MCF 10A (cell line): ENCODE measurements around the gene C1orf56. TPM values are rescaled to one million over a fixed set of nuclear protein-coding genes. Genes with fewer than 3 reads are reported as not detected.

ENCODE experiments used
- BruUV-seq: library from RNA; stranded (reverse); fragments of 400-500 nt; replicated peaks from 2 replicates; lab custom pipeline; 2021; lab: Mats Ljungman, UMichigan
- CTCF ChIA-PET: fragments of 300-600 bp; sonication (Branson Sonifier 250); formaldehyde crosslinking; extraction: SDS; loops from one replicate; lab custom pipeline; 2021; ENCODE audit warnings: antibody characterized with exemption, inconsistent platforms; lab: Yijun Ruan, JAX
- POLR2A ChIA-PET: fragments of 300-600, 350-650 bp; sonication (Branson Sonifier 250); formaldehyde crosslinking; extraction: SDS; loops from one replicate; lab custom pipeline; 2020; ENCODE audit warnings: antibody characterized with exemption, inconsistent platforms; lab: Yijun Ruan, JAX
- DNase-seq: peaks from one replicate; pipeline ENCODE4 v3.0.0-alpha.2; 2018; ENCODE audit not compliant: unreplicated experiment
- H3K27ac Mint-ChIP-seq: one replicate; pipeline ENCODE4 v1.8.0; 2022; ENCODE audit warnings: mild to moderate bottlenecking, low read depth, mixed read lengths; ENCODE audit not compliant: unreplicated experiment
- H3K27me3 Mint-ChIP-seq: one replicate; pipeline ENCODE4 v1.8.0; 2022; ENCODE audit warnings: mixed read lengths; ENCODE audit not compliant: insufficient read depth, unreplicated experiment
- H3K36me3 Mint-ChIP-seq: one replicate; pipeline ENCODE4 v1.8.0; 2022; ENCODE audit warnings: mild to moderate bottlenecking, moderate library complexity, mixed read lengths; ENCODE audit not compliant: insufficient read depth, unreplicated experiment
- H3K4me1 Mint-ChIP-seq: one replicate; pipeline ENCODE4 v1.8.0; 2022; ENCODE audit warnings: mixed read lengths; ENCODE audit not compliant: insufficient read depth, unreplicated experiment
- H3K4me3 Mint-ChIP-seq: one replicate; pipeline ENCODE4 v1.8.0; 2022; ENCODE audit warnings: mild to moderate bottlenecking, moderate library complexity, mixed read lengths; ENCODE audit not compliant: unreplicated experiment
- H3K9me3 Mint-ChIP-seq: one replicate; pipeline ENCODE4 v1.8.0; 2022; ENCODE audit warnings: mixed read lengths; ENCODE audit not compliant: unreplicated experiment
- intact Hi-C: fragments of 100-400 bp; cut with micrococcal nuclease; formaldehyde crosslinking; loops from 2 replicates; pipeline ENCODE4 v1.14.1; 2022
- total RNA-seq: library from RNA; stranded (reverse); gene quantifications from 2 replicates; pipeline ENCODE4 v1.2.3, GENCODE V29; 2022
- TF ChIP-seq, protein P1 (sequence below): fragments of 200-600 bp; IDR thresholded peaks from one replicate; pipeline ENCODE4 v1.8.0; 2022; ENCODE audit warnings: antibody characterized with exemption, mild to moderate bottlenecking; ENCODE audit not compliant: unreplicated experiment

C1orf56 gene
- total RNA-seq, 1 experiment from 2014 or later: 2.2 TPM

DNA sequence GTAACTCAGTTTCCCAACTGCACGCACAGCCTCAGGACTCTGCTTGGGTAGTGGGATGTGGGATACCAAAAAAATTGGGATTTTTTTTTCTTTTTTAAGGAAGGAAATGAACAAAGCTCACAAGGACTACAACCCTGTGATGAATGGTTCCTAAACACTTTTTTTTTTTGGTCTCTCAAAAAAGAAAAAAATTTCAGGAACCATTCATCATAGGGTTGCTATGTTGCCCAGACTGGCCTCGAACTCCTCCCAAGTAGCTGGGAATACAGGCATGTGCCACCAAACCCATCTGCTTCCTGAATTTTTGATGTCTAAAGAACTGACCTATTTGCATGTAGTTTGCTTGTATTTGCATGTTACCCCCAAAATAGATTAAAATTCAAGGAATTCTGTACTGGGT lies 47.6 kb upstream of the C1orf56 start:
- Mint-ChIP-seq H3K4me1 (peaks cover 13% of the 10 kb centered on the region), H3K9me3 (no peaks in the 10 kb centered on the region), H3K27ac (no peak overlapping the region), H3K27me3 (no peaks in the 10 kb centered on the region), H3K36me3 (peaks cover 23% of the 10 kb centered on the region), H3K4me3 (no peak overlapping the region)
- DNase-seq: no peak
- BruUV-seq: no TSS peak
- TF ChIP-seq, protein P1, sequence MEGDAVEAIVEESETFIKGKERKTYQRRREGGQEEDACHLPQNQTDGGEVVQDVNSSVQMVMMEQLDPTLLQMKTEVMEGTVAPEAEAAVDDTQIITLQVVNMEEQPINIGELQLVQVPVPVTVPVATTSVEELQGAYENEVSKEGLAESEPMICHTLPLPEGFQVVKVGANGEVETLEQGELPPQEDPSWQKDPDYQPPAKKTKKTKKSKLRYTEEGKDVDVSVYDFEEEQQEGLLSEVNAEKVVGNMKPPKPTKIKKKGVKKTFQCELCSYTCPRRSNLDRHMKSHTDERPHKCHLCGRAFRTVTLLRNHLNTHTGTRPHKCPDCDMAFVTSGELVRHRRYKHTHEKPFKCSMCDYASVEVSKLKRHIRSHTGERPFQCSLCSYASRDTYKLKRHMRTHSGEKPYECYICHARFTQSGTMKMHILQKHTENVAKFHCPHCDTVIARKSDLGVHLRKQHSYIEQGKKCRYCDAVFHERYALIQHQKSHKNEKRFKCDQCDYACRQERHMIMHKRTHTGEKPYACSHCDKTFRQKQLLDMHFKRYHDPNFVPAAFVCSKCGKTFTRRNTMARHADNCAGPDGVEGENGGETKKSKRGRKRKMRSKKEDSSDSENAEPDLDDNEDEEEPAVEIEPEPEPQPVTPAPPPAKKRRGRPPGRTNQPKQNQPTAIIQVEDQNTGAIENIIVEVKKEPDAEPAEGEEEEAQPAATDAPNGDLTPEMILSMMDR: no peak
- CTCF ChIA-PET: interaction anchor here (0.6 to 12.4 kb wide), 11 partner anchors 12 to 1057 kb away, joined by 3 to 302 read pairs (median 4); partner anchors contain the start of genes ANXA9 and CERS2
- intact Hi-C loops: loop anchor here (5.0 kb wide), 1 partner anchor 378 kb away; no protein-coding TSS in a partner anchor
- POLR2A ChIA-PET: interaction anchor here (0.8 to 0.9 kb wide), 3 partner anchors 13 to 34 kb away, joined by 3 to 4 read pairs (median 3); no protein-coding TSS in a partner anchor

DNA sequence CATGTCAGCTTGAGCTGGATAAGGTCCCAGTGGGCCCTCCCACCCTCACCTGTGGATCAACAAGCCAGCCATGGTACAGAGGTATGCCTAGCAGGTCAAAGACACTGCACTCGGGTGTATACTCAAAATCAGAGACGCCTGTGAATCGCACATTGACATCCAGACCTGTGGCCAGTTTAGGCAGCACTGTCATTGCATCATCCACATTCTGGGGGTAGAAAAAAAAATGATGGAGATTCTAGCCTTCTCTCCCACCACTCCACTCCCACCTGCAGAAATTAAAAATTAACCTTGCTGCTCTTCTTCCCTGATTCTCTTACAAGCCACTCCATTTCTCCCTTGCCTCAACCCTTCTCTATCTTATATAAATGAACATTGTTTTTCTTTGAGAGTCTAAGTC lies 47.1 kb upstream of the C1orf56 start:
- POLR2A ChIA-PET: interaction anchor here (0.7 to 1.4 kb wide), 4 partner anchors 27 to 344 kb away, joined by 3 to 4 read pairs (median 3); no protein-coding TSS in a partner anchor
- CTCF ChIA-PET: interaction anchor here (1.0 to 12.4 kb wide), 6 partner anchors 11 to 156 kb away, joined by 3 to 302 read pairs (median 5); partner anchors contain the start of genes ANXA9, CERS2 and TNFAIP8L2
- no peaks in the 10 kb centered on the region for H3K9me3 Mint-ChIP-seq
- intact Hi-C loops: no loop called here
- H3K36me3 Mint-ChIP-seq: peaks cover 23% of the 10 kb centered on the region
- no peaks in the 10 kb centered on the region for H3K27me3 Mint-ChIP-seq
- BruUV-seq: no TSS peak
- DNase-seq: no peak
- no peak overlapping the region for H3K27ac Mint-ChIP-seq
- peaks cover 16% of the 10 kb centered on the region for H3K4me1 Mint-ChIP-seq
- TF ChIP-seq, protein P1: no peak
- no peak overlapping the region for H3K4me3 Mint-ChIP-seq

DNA sequence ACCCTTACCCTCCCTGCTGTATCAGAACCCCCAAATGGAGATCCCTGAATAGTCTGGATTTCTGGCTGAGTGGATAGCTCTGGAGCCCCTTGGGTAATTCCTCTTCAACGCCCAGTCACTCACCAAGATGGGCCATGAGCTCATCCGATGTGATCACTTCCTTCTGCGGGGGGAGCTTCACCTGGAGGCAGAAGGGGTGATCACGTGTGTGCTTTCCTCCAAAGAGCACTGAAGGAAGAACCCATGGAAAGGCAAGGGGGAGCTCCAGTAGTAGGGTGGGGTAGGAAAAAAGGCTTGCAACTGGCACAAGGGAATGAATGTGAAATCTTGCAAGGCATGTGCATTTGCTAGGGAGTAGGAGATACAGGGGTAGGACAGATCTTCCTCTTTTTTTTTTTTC lies 45.9 kb upstream of the C1orf56 start:
- Mint-ChIP-seq H3K27me3 (no peaks in the 10 kb centered on the region), H3K4me3 (no peak overlapping the region), H3K36me3 (peaks cover 17% of the 10 kb centered on the region), H3K9me3 (no peaks in the 10 kb centered on the region), H3K27ac (no peak overlapping the region), H3K4me1 (peaks cover 23% of the 10 kb centered on the region)
- intact Hi-C loops: no loop called here
- no peak for DNase-seq
- no TSS peak for BruUV-seq
- TF ChIP-seq, protein P1: no peak
- ChIA-PET CTCF (interaction anchor here (0.6 to 12.4 kb wide), 7 partner anchors 9 to 660 kb away, joined by 3 to 302 read pairs (median 6); partner anchors contain the start of genes ANXA9, CERS2, SETDB1 and TNFAIP8L2), POLR2A (interaction anchor here (0.6 to 1.4 kb wide), 5 partner anchors 16 to 211 kb away, joined by 3 to 6 read pairs (median 3); partner anchors contain the start of gene ANXA9)

DNA sequence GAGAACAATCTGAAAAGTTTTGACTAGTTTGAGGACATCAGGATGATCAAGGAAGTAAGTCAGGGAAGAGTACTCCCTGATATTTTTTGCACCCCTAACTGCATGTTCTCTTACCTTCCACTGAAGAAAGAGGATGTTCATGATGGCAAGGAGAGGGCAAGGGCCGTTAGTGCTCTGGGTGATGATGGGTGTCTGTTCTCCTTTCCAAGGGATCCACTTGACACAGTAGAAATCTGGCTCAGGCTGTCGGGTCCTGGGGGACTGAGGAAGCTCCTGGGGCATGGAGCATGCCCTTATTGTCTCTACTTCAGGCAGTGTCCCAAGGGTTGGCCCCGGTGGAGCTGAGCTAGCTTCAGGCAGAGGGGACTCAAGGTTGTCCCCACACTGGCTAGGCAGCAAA lies 45.5 kb upstream of the C1orf56 start:
- CTCF ChIA-PET: interaction anchor here (0.5 to 12.4 kb wide), 9 partner anchors 9 to 661 kb away, joined by 3 to 302 read pairs (median 5); partner anchors contain the start of genes ANXA9, CERS2, SETDB1 and TNFAIP8L2
- TF ChIP-seq, protein P1: no peak
- POLR2A ChIA-PET: interaction anchor here (1.1 to 1.3 kb wide), 3 partner anchors 17 to 45 kb away, joined by 3 to 6 read pairs (median 3); partner anchors contain the start of gene ANXA9
- no peak for DNase-seq
- no peak overlapping the region for H3K27ac Mint-ChIP-seq
- no peak overlapping the region for H3K4me3 Mint-ChIP-seq
- H3K4me1 Mint-ChIP-seq: peaks cover 26% of the 10 kb centered on the region
- H3K36me3 Mint-ChIP-seq: peaks cover 21% of the 10 kb centered on the region
- H3K27me3 Mint-ChIP-seq: no peaks in the 10 kb centered on the region
- BruUV-seq: no TSS peak
- intact Hi-C loops: no loop called here
- H3K9me3 Mint-ChIP-seq: no peaks in the 10 kb centered on the region
